ENCODE data around the gene TATDN2.
"Not testable (repeated sequence)": the region's sequence is repeated elsewhere in the genome, so short reads cannot be mapped to it uniquely, and the experiment has no call there.

The TATDN2 gene

GRCh38 chr3:10286596-10287295 lies 38.5 kb downstream of the TATDN2 start:
- H3K27ac ChIP-seq = peak overlapping the region in 3 of 21 experiments; percentile 1 to 69 (median 55)

GRCh38 chr3:10287936-10288574 lies 39.8 kb downstream of the TATDN2 start:
- Histone ChIP-seq H3K27ac (no peak overlapping the region), H3K4me3 (no peak overlapping the region)

More at GRCh38 chr3:10286596-10287295, 38.5 kb downstream of the TATDN2 start:
- H3K4me3 ChIP-seq = no peak overlapping the region

DNA sequence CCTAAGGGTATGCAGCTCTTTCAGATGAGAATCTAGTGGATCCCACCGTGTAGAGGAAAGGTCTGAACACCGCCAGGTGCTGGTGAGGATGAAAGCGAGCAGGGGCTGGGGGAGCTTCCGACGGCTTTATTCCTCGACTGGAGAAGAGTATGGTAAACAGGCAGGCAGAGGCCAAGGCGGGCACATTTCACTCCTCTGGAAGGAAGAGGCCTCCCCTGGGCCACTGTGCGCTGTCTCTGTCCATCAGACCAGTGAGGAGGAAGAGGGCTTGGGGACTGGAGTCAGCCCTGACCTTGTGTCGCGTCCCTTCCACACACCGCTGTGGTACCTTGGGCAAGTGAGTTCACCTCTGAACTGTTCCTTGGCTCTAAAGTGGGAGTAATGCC lies 40.3 kb downstream of the TATDN2 start:
- H3K4me3 ChIP-seq = no peak overlapping the region
- H3K27ac ChIP-seq = no peak overlapping the region

GRCh38 chr3:10289077-10289476 lies 40.8 kb downstream of the TATDN2 start:
- no peak overlapping the region for H3K27ac ChIP-seq
- no peak overlapping the region for H3K4me3 ChIP-seq

GRCh38 chr3:10289787-10290355 lies 41.6 kb downstream of the TATDN2 start:
- H3K27ac ChIP-seq = no peak overlapping the region

DNA sequence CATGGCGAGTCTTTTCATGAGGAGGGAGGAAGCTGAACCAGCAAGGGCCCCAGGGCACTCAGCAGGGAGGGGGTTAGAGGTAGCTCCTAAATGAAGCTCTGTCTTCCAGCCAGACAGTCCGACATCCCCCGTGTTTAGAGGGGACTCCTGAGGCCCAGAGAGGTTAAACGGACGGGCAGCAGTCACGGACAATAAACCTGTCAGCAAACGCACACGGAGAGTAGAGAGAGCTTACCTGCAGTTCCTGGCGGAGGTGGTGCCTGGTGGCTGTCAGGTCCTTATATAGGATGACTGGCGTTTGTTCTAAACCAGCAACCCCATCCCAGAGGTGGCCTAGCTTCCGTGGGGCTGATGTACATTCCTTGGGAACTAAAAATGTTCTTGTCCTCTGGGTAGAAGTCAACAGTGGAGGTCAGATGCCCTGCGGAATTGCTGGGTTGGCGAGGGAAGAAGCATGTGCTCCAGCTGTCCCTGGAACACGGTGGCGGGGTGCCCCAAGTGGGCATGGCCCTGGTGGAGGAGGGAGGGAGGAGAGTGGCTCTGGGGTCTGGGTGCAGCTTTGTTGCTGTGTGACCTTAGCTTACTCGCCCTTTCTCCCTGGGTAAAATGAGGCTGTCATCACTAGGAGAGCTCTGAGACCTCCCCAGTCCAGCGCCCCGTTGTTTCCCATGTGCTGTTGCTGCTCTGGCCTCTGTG lies 42.4 kb downstream of the TATDN2 start:
- no peak overlapping the region for H3K27ac ChIP-seq
- no peak overlapping the region for H3K4me3 ChIP-seq

More at GRCh38 chr3:10289787-10290355, 41.6 kb downstream of the TATDN2 start:
- no peak overlapping the region for H3K4me3 ChIP-seq

DNA sequence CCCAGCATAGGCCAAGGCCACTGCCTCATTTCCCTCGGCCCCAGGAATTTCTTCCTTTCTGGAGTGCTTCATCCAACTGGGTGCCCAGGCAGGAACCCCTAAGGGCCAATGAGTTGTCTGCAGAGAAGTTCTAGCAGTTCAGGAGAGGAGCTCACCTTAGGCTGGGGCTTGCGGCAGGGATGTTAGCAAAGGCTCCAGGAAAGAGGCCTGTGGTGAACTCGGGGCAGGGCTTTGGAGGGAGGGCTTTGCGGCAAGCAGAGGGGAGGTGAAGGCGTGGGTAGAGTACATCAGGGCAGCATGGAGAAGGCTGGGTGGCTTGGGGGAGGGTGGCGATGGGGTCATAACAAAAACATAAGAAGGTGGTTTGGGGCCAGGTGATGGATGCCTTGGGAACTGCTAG lies 43.4 kb downstream of the TATDN2 start:
- Histone ChIP-seq H3K4me3 (no peak overlapping the region), H3K27ac (no peak overlapping the region)

GRCh38 chr3:10292505-10293419 lies 44.5 kb downstream of the TATDN2 start, which contains the start of gene GHRL:
Gene GHRL, minus strand, starts transcription at chr3:10292947. Its CDS starts 2,767 bp downstream, at chr3:10290180.
- peak within 1 kb of the TSS in 13 of 21 experiments; percentile 8 to 60 (median 35) for H3K27ac ChIP-seq
- H3K4me3 ChIP-seq = no peak within 1 kb of the TSS

DNA sequence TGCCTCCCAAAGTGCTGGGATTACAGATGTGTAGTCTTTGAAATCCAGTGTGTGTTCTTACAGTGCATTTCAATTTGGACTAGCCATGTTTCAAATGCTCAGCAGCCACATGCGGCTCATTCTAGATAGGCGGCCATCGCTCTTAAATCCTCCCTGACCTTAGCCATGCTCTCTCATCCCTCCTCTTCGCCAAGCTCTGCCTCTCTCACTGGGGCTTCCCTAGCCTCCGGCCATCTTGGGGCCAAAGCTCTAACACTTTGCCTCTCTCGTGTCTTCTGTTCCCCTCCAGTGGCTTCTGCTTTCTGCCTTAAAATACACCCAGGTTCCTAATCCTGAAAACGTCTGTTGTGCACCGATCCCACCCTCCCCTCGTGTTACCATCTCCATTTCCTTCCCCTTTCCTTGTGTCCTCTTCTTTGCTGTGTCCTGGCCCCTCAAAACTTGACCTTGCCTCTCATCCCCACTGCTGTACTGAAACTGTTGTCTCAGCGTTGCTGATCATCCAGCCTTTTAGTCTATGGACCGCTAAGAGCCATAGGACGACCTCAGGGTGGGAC lies 45.8 kb downstream of the TATDN2 start:
- Histone ChIP-seq H3K4me3 (no peak overlapping the region), H3K27ac (peak overlapping the region in 3 of 21 experiments; percentile 11 to 33 (median 14))

DNA sequence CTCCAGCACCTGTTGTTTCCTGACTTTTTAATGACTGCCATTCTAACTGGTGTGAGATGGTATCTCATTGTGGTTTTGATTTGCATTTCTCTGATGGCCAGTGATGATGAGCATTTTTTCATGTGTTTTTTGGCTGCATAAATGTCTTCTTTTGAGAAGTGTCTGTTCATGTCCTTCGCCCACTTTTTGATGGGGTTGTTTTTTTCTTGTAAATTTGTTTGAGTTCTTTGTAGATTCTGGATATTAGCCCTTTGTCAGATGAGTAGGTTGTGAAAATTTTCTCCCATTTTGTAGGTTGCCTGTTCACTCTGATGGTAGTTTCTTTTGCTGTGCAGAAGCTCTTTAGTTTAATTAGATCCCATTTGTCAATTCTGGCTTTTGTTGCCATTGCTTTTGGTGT lies 49.8 kb downstream of the TATDN2 start:
- H3K4me3 ChIP-seq, H3K27ac ChIP-seq: not testable (repeated sequence)

DNA sequence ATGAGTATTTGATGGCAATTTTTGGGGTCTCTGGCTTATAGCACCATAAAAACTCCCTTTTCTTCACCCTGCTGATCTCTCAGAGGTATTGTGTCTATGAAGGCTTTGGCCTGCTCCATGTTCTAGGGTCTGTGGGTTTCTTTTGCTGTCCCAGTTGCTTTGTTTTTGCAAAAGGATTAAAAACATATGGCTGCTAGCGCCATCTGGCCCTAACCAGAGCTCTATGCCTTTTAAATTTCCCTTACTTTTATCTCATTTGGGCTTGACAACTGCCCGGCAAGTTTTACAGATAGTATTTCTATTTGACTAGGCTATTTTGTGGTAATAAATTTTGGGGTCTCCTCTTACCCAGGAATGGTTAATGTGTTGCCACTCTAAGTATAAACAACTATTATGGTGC lies 50.9 kb downstream of the TATDN2 start:
- no peak overlapping the region for H3K4me3 ChIP-seq
- peak overlapping the region in 1 of 21 experiments; percentile 50 for H3K27ac ChIP-seq

DNA sequence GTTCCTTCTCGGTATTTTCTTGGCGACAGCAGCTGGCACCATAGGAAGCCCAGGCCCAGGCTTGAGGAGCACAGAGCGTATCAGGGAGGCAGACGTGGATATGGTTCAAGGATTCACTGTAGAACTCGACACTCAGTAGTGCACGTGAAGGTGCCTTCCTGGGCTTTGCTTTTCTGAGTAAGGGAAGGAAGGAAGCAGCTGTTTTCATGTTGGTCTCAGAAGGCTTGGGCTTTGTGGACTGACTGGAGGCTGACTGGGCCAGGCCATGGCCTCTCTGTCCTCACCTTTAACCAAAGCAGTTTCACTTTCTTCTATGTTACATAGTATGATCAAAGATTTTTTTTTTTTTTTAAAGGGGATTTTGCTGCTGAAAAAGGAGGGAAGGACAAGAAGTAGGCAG lies 51.4 kb downstream of the TATDN2 start:
- H3K27ac ChIP-seq = peak overlapping the region in 1 of 21 experiments; percentile 50

DNA sequence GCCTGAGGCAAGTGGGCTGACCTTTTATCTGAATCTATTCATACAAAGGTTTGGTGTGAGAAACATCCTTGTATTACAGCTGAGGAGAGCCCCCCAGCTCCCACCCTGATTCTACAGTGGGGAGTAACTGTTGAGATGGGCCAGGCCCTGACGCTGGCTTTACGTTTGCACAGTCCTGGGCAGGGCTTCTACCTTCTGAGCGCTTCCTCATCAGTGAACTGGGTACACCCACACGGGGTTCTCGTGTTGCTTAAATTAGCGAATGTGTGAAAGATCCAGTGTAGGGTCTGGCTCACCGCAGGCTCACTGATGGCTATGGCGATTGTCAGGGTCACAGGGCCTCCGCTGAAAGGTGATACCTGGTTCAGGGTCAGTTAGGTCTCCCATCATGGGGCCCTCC lies 51.8 kb downstream of the TATDN2 start:
- Histone ChIP-seq H3K4me3 (no peak overlapping the region), H3K27ac (no peak overlapping the region)

More for the DNA sequence above, 51.4 kb downstream of the TATDN2 start:
- no peak overlapping the region for H3K4me3 ChIP-seq

DNA sequence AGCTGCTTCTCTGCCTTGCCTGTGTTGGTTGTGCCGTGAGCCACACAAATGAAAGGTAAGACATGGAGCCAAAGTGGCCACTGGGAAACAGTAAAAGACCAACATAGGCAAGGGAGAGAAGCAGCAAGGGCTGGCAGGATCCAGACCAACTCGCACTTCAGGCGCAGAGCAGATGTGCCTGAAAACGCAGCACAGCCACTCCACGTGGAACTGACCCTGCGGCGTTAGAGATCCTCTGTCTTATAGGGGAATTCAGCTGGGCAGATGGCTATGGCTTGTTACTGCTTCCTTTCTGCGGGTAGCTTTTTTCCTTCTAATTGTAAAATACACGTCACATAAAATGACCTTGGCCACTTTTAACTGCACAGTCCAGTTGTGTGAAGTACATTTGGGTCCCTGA lies 54.8 kb downstream of the TATDN2 start:
- Histone ChIP-seq H3K4me3 (no peak overlapping the region), H3K27ac (no peak overlapping the region)

DNA sequence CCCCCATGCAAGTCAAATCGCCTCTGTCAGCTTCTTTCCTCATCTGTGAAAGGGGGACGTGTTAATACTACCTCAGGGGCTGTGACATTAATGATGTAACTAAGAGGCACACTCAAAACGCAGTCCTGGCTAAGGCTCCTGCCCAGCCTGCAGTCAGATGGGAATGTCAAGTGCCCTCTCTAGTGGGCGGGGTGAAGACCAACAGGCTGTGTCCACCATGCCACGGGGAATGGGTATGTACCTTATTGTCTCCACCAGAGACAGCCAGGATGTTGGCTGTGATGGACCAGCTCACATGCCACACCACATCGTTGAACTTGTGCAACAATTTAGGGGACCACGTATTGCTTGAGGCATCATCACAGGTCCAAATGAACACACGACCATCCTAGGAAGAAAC lies 55.5 kb downstream of the TATDN2 start:
- Histone ChIP-seq H3K4me3 (no peak overlapping the region), H3K27ac (no peak overlapping the region)

DNA sequence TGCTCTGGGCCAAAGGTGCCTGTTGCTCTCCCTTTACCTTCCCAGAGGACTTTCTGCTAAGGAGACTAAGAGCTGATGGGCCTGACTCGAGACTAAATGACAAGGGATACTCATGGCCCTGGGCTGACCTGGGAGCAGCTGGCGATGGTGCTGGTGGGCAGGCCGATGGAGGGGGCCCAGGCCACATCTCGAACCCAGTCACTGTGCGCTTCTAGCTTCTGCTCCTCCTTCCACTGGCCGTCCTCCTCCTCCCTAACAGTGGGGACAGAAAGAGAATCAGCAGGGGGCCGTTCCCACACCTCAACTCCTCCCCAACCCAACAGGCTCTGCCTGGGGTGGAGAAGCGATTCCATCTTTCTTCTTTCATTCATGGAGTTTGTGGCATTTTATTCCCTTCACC lies 56.6 kb downstream of the TATDN2 start:
- no peak overlapping the region for H3K4me3 ChIP-seq
- H3K27ac ChIP-seq = no peak overlapping the region

GRCh38 chr3:10305331-10305902 lies 57.2 kb downstream of the TATDN2 start:
- Histone ChIP-seq H3K27ac (no peak overlapping the region), H3K4me3 (no peak overlapping the region)

DNA sequence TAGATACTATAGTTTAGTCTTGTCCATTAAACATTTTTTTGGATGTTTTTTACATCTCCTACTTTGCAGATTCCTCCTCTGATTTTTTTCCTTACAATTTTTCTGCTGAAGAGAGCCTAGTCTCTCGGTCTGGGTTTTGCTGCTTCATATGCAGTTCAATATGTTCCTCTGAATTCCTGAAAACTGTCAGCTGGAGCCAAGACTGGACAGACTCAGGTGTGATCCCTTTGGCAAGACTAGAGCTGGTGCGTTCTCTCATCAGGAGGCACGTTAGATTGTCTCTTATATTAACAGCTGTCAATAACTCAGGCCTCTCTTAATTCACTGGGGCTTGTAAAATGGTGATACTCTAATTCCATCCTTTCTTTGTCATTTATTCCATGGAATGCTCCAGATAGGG lies 57.9 kb downstream of the TATDN2 start:
- no peak overlapping the region for H3K27ac ChIP-seq

GRCh38 chr3:10308678-10309077 lies 60.4 kb downstream of the TATDN2 start:
- Histone ChIP-seq H3K4me3 (no peak overlapping the region), H3K27ac (no peak overlapping the region)

More for the DNA sequence above, 57.9 kb downstream of the TATDN2 start:
- no peak overlapping the region for H3K4me3 ChIP-seq

All from skin epidermis (tissue), 12 donors.